Stimulated activated CD8-positive, alpha-beta memory T cell treated with anti-CD3 and anti-CD28 coated beads, Interleukin-15, amount 100 ng/mL, for 24 hours (primary cell): ENCODE results near the gene AGRN.
"Not testable (repeated sequence)": the region's sequence is repeated elsewhere in the genome, so short reads cannot be mapped to it uniquely, and the experiment has no call there.

Experiments used
- DNase-seq: peaks from one replicate; pipeline ENCODE4 v3.0.0-alpha.2; 2020; ENCODE audit warnings: low read depth

The AGRN gene

GRCh38 chr1:1092149-1092855 is 72.4 kb downstream of the AGRN start:
- no peak for DNase-seq

GRCh38 chr1:1092894-1093609 is 73.1 kb downstream of the AGRN start:
- no peak for DNase-seq

GRCh38 chr1:1093610-1093943 is 73.7 kb downstream of the AGRN start:
- no peak for DNase-seq

GRCh38 chr1:1094981-1095380 is 75.1 kb downstream of the AGRN start:
- no peak for DNase-seq

- not testable (repeated sequence) for DNase-seq
Measured at GRCh38 chr1:1096136-1096535, 76.2 kb downstream of the AGRN start.

- DNase-seq = no peak
Measured at GRCh38 chr1:1098681-1099421, 78.9 kb downstream of the AGRN start.

- DNase-seq = no peak
Measured at GRCh38 chr1:1099506-1100183, 79.7 kb downstream of the AGRN start.

- DNase-seq = no peak
Measured at GRCh38 chr1:1100296-1100695, 80.4 kb downstream of the AGRN start.

GRCh38 chr1:1101503-1101902 is 81.6 kb downstream of the AGRN start:
- DNase-seq = no peak

- DNase-seq = not testable (repeated sequence)
Measured at GRCh38 chr1:1104152-1104551, 84.2 kb downstream of the AGRN start.
